T1000 (cell line): ENCODE measurements around the gene CNIH3.
"Not testable (repeated sequence)": the region's sequence is repeated elsewhere in the genome, so short reads cannot be mapped to it uniquely, and the experiment has no call there.

Experiments
- DNase-seq: peaks from one replicate; lab custom pipeline; 2025; ENCODE audit warnings: mixed read lengths; lab: John Stamatoyannopoulos, UW

CNIH3 gene

GRCh38 chr1:224615861-224616755, at the start of gene CNIH3:
Gene CNIH3, plus strand, starts transcription at chr1:224616317. Its CDS starts 858 bp downstream, at chr1:224617175.
- DNase-seq, result peak; percentile 34

GRCh38 chr1:224566492-224566891, 49.6 kb upstream of the CNIH3 start:
- DNase-seq, result not testable (repeated sequence)

- no peak for DNase-seq
Measured at GRCh38 chr1:224569276-224569675, 46.8 kb upstream of the CNIH3 start.

- DNase-seq, result not testable (repeated sequence)
Measured at GRCh38 chr1:224571975-224572374, 44.1 kb upstream of the CNIH3 start.

GRCh38 chr1:224579526-224579925, 36.6 kb upstream of the CNIH3 start:
- peak; percentile 16 for DNase-seq

- no peak for DNase-seq
Measured at GRCh38 chr1:224580006-224580405, 36.1 kb upstream of the CNIH3 start.

- no peak for DNase-seq
Measured at GRCh38 chr1:224582041-224582440, 34.1 kb upstream of the CNIH3 start.

GRCh38 chr1:224583774-224584173, 32.3 kb upstream of the CNIH3 start:
- DNase-seq, result no peak

- DNase-seq, result no peak
Measured at GRCh38 chr1:224585051-224585450, 31.1 kb upstream of the CNIH3 start.

GRCh38 chr1:224587051-224587450, 29.1 kb upstream of the CNIH3 start:
- DNase-seq, result no peak

GRCh38 chr1:224588515-224588914, 27.6 kb upstream of the CNIH3 start:
- no peak for DNase-seq

- no peak for DNase-seq
Measured at GRCh38 chr1:224589006-224589405, 27.1 kb upstream of the CNIH3 start.

GRCh38 chr1:224591326-224591725, 24.8 kb upstream of the CNIH3 start:
- DNase-seq, result no peak

- peak; percentile 46 for DNase-seq
Measured at GRCh38 chr1:224592636-224593582, 23.2 kb upstream of the CNIH3 start.

- DNase-seq, result no peak
Measured at GRCh38 chr1:224594360-224594759, 21.8 kb upstream of the CNIH3 start.

- DNase-seq, result no peak
Measured at GRCh38 chr1:224594851-224595250, 21.3 kb upstream of the CNIH3 start.

GRCh38 chr1:224605482-224606181, 10.5 kb upstream of the CNIH3 start:
- DNase-seq, result no peak

- DNase-seq, result no peak
Measured at GRCh38 chr1:224607188-224608148, 8.6 kb upstream of the CNIH3 start.

- DNase-seq, result no peak
Measured at GRCh38 chr1:224609333-224609732, 6.8 kb upstream of the CNIH3 start.

- no peak for DNase-seq
Measured at GRCh38 chr1:224612246-224612645, 3.9 kb upstream of the CNIH3 start.

GRCh38 chr1:224613486-224613885, 2.6 kb upstream of the CNIH3 start:
- DNase-seq, result no peak
